IMR-90 (cell line): Measurements from ENCODE around the gene PLPP3. TPM values are rescaled to one million over a fixed set of nuclear protein-coding genes. Genes with fewer than 3 reads are reported as not detected.
A peak's percentile ranks its signal among the peaks of the same experiment; 100 is the strongest.

Experiments
- ATAC-seq: fragments of 200-7000 bp; cut with Tn5 transposase; 2 replicates; pipeline ENCODE4 v1.9.1; 2020; ENCODE audit warnings: low read depth, mild to moderate bottlenecking, moderate library complexity
- BruUV-seq: library from RNA; stranded (reverse); fragments of 400-500 nt; replicated peaks from 2 replicates; lab custom pipeline; 2021; lab: Mats Ljungman, UMichigan
- CTCF ChIA-PET: fragments of 300-600 bp; formaldehyde crosslinking; extraction: SDS; loops from one replicate; lab custom pipeline; 2021; ENCODE audit warnings: antibody characterized with exemption; lab: Yijun Ruan, JAX
- POLR2A ChIA-PET: fragments of 300-600 bp; sonication (Branson Sonifier 250); formaldehyde crosslinking; loops from one replicate; lab custom pipeline; 2022; ENCODE audit warnings: antibody characterized with exemption; ENCODE audit not compliant: unreplicated experiment; lab: Charles Lee
- DNase-seq: peaks from one replicate; pipeline ENCODE4 v3.0.0; 2013
- H2AFZ ChIP-seq: replicated peaks from 2 replicates; pipeline ENCODE3; 2013; ENCODE audit warnings: low read length, mild to moderate bottlenecking; ENCODE audit not compliant: poor library complexity
- H2AK5ac ChIP-seq: 2 replicates; pipeline ENCODE4 v1.6.1; 2013; ENCODE audit warnings: low read depth, low read length, inconsistent platforms
- H2AK9ac ChIP-seq: replicated peaks from 2 replicates; pipeline ENCODE3; 2013; ENCODE audit warnings: mild to moderate bottlenecking, low read depth, low read length, moderate library complexity; ENCODE audit not compliant: poor library complexity
- H2BK120ac ChIP-seq: 2 replicates; pipeline ENCODE4 v1.6.1; 2013; ENCODE audit warnings: low read depth, low read length, inconsistent platforms
- H2BK15ac ChIP-seq: 3 replicates; pipeline ENCODE4 v1.6.1; 2013; ENCODE audit warnings: low read depth, low read length, inconsistent platforms
- H2BK20ac ChIP-seq: 2 replicates; pipeline ENCODE4 v1.6.1; 2013; ENCODE audit warnings: low read depth, mild to moderate bottlenecking, inconsistent platforms, low read length, moderate library complexity
- H2BK5ac ChIP-seq: 2 replicates; pipeline ENCODE4 v1.6.1; 2013; ENCODE audit warnings: mild to moderate bottlenecking, low read depth, low read length, inconsistent platforms; ENCODE audit not compliant: poor library complexity, severe bottlenecking
- H3K14ac ChIP-seq: replicated peaks from 2 replicates; pipeline ENCODE4 v1.6.1; 2013; ENCODE audit warnings: low read depth, low read length, inconsistent platforms
- H3K18ac ChIP-seq: 2 replicates; pipeline ENCODE4 v1.6.1; 2013; ENCODE audit warnings: low read depth, low read length, control low read depth
- H3K23ac ChIP-seq: 2 replicates; pipeline ENCODE4 v1.6.1; 2013; ENCODE audit warnings: low read depth, low read length, inconsistent platforms
- H3K27ac ChIP-seq: 2 replicates; pipeline ENCODE4 v1.5.1; 2013; ENCODE audit warnings: mild to moderate bottlenecking, control low read depth, low read length; ENCODE audit not compliant: insufficient read depth
- H3K27me3 ChIP-seq: 2 replicates; pipeline ENCODE4 v1.6.1; 2013; ENCODE audit warnings: low read length; ENCODE audit not compliant: control insufficient read depth, insufficient read depth
- H3K36me3 ChIP-seq: 2 replicates; pipeline ENCODE4 v1.6.1; 2013; ENCODE audit warnings: low read length, mixed read lengths; ENCODE audit not compliant: control insufficient read depth, insufficient read depth
- H3K4ac ChIP-seq: 2 replicates; pipeline ENCODE4 v1.6.1; 2013; ENCODE audit warnings: low read depth, low read length, inconsistent platforms
- H3K4me1 ChIP-seq: 2 replicates; pipeline ENCODE4 v1.6.1; 2013; ENCODE audit warnings: low read length, mixed read lengths; ENCODE audit not compliant: control insufficient read depth, insufficient read depth
- H3K4me2 ChIP-seq: 2 replicates; pipeline ENCODE4 v1.6.1; 2013; ENCODE audit warnings: low read depth, mild to moderate bottlenecking, control low read depth, low read length, moderate library complexity
- H3K4me3 ChIP-seq: 2 replicates; pipeline ENCODE4 v1.5.1; 2013; ENCODE audit warnings: low read depth, mild to moderate bottlenecking, control low read depth, low read length, moderate library complexity; ENCODE audit not compliant: insufficient read depth
- H3K56ac ChIP-seq: 2 replicates; pipeline ENCODE4 v1.6.1; 2013; ENCODE audit warnings: low read length, inconsistent platforms; ENCODE audit not compliant: insufficient read depth; ENCODE audit errors: extremely low read depth
- H3K79me1 ChIP-seq, 2 experiments: 2 replicates each; pipeline ENCODE4 v1.6.1; 2013; ENCODE audit warnings: low read length in 2 of 2, inconsistent platforms in 1 of 2, low read depth in 1 of 2
- H3K9ac ChIP-seq: 2 replicates; pipeline ENCODE4 v1.6.1; 2013; ENCODE audit warnings: low read depth, low read length, control low read depth
- H3K9me1 ChIP-seq: 2 replicates; pipeline ENCODE4 v1.6.1; 2013; ENCODE audit warnings: low read length, inconsistent platforms; ENCODE audit not compliant: insufficient read depth
- H3K9me3 ChIP-seq: 2 replicates; pipeline ENCODE4 v1.6.1; 2013; ENCODE audit warnings: low read length; ENCODE audit not compliant: control insufficient read depth, insufficient read depth
- H4K20me1 ChIP-seq: 2 replicates; pipeline ENCODE4 v1.6.1; 2013; ENCODE audit warnings: low read length, inconsistent platforms; ENCODE audit not compliant: insufficient read depth
- H4K5ac ChIP-seq: 2 replicates; pipeline ENCODE4 v1.6.1; 2013; ENCODE audit warnings: mild to moderate bottlenecking, low read depth, low read length, control low read depth
- H4K8ac ChIP-seq, 2 experiments: 2 replicates each; pipeline ENCODE4 v1.6.1; 2013; ENCODE audit warnings: low read depth in 2 of 2, low read length in 2 of 2, control low read depth in 1 of 2, inconsistent platforms in 1 of 2
- H4K91ac ChIP-seq: 2 replicates; pipeline ENCODE4 v1.6.1; 2013; ENCODE audit warnings: low read depth, low read length, inconsistent platforms; ENCODE audit not compliant: insufficient read depth
- BHLHE40 ChIP-seq: fragments of 150-350 bp; IDR thresholded peaks from 2 replicates; pipeline ENCODE4 v1.6.1; 2016; ENCODE audit warnings: mild to moderate bottlenecking, low read depth, low read length
- CHD1 ChIP-seq: IDR thresholded peaks from 2 replicates; pipeline ENCODE4 v1.6.1; 2012; ENCODE audit warnings: low read depth, low read length, improper control_type of control experiment
- CTCF ChIP-seq: conservative IDR thresholded peaks from 2 replicates; pipeline ENCODE4 v1.5.1; 2012; ENCODE audit warnings: mild to moderate bottlenecking, low read depth, low read length, improper control_type of control experiment
- MAZ ChIP-seq: IDR thresholded peaks from 2 replicates; pipeline ENCODE4 v1.6.1; 2012; ENCODE audit warnings: low read depth, mild to moderate bottlenecking, low read length, improper control_type of control experiment, moderate library complexity, borderline replicate concordance
- MXI1 ChIP-seq: IDR thresholded peaks from 2 replicates; pipeline ENCODE4 v1.6.1; 2012; ENCODE audit warnings: low read depth, mild to moderate bottlenecking, low read length, moderate library complexity, borderline replicate concordance
- NFE2L2 ChIP-seq: fragments of 150-350 bp; IDR thresholded peaks from 2 replicates; pipeline ENCODE4 v1.6.1; 2016; ENCODE audit warnings: low read depth, mild to moderate bottlenecking, low read length
- POLR2A ChIP-seq: IDR thresholded peaks from 2 replicates; pipeline ENCODE4 v1.6.1; 2012; ENCODE audit warnings: mild to moderate bottlenecking, low read depth, low read length
- RCOR1 ChIP-seq: IDR thresholded peaks from 2 replicates; pipeline ENCODE4 v1.6.1; 2012; ENCODE audit warnings: mild to moderate bottlenecking, low read length, improper control_type of control experiment; ENCODE audit not compliant: insufficient replicate concordance
- SMC3 ChIP-seq: fragments of 150-350 bp; IDR thresholded peaks from 2 replicates; pipeline ENCODE4 v1.6.1; 2016; ENCODE audit warnings: low read depth, mild to moderate bottlenecking, antibody characterized with exemption, low read length, moderate library complexity
- WGBS, 2 experiments: methylation state at CpG; one replicate each; pipeline versions ENCODE4 v1.1.5 to v1.1.7; 2013; ENCODE audit warnings: missing lambda C conversion rate in 2 of 2; ENCODE audit not compliant: insufficient read length in 1 of 2; ENCODE audit errors: extremely low coverage in 2 of 2; 5-methylcytosine and 5-hydroxymethylcytosine counted together
- dilution Hi-C: fragments of 300-500 bp; cut with HindIII; formaldehyde crosslinking; loops from one replicate; pipeline ENCODE4 v1.14.3; 2018; ENCODE audit warnings: low sequenced_read_pairs; ENCODE audit not compliant: unreplicated experiment
- in situ Hi-C: fragments of 300-500 bp; cut with MboI; formaldehyde crosslinking; loops from 3 replicates; pipeline ENCODE4 v1.14.3; 2019; ENCODE audit warnings: low sequenced_read_pairs, inconsistent platforms, mixed read lengths
- intact Hi-C: fragments of 100-400 bp; cut with micrococcal nuclease; formaldehyde crosslinking; loops from 2 replicates; pipeline ENCODE4 v1.10.0; 2022
- polyA plus RNA-seq, 3 experiments: library from polyadenylated mRNA; depleted of rRNA; stranded (reverse); fragments of >200 nt; gene quantifications; 2 replicates each; pipeline ENCODE4 v1.2.3, GENCODE V29; 2012; ENCODE audit warnings: low replicate concordance in 1 of 3
- total RNA-seq: library from RNA; depleted of rRNA; stranded (reverse); fragments of >200 nt; gene quantifications from 2 replicates; pipeline ENCODE4 v1.2.3, GENCODE V29; 2012

Gene PLPP3
- total and polyA plus RNA-seq, 2 of the 4 experiments (the other 2 are of a cell fraction) = 49.9 to 56.6 TPM

- ChIA-PET POLR2A (no interaction called here), CTCF (interaction anchor here (0.7 kb wide), 1 partner anchor 358 kb away, joined by 3 read pairs; no protein-coding TSS in a partner anchor)
- no peak overlapping the region for H2AK5ac ChIP-seq
- no peak overlapping the region; the same call in 1 of the 2 replicates for H4K5ac ChIP-seq
- no peak overlapping the region for H3K4ac ChIP-seq
- no peak overlapping the region for H4K91ac ChIP-seq
- no peaks in the 10 kb centered on the region for H3K9me3 ChIP-seq
- BruUV-seq = no TSS peak
- H3K56ac ChIP-seq = no peak overlapping the region
- H2AK9ac ChIP-seq = no peak overlapping the region
- no peak overlapping the region for H2BK15ac ChIP-seq
- H2BK120ac ChIP-seq = no peak overlapping the region
- no peak for DNase-seq
- no peak overlapping the region for H3K23ac ChIP-seq
- intact Hi-C loops (loop anchor here (10.0 kb wide), 2 partner anchors 249 to 719 kb away; no protein-coding TSS in a partner anchor), in situ Hi-C loops (loop anchor here (10.0 kb wide), 1 partner anchor 839 kb away; no protein-coding TSS in a partner anchor), dilution Hi-C loops (no loop called here)
- H3K4me1 ChIP-seq = peaks cover 21% of the 10 kb centered on the region
- H3K14ac ChIP-seq = no peak overlapping the region
- H4K8ac ChIP-seq = no peak overlapping the region
- no peak overlapping the region for H2BK5ac ChIP-seq
- H3K36me3 ChIP-seq = peaks cover 36% of the 10 kb centered on the region
- WGBS, 2 experiments = no CpG with 5 or more reads among the region's 4 CpGs
- no peaks in the 10 kb centered on the region for H3K27me3 ChIP-seq
- no peak overlapping the region for H3K27ac ChIP-seq
- H3K9ac ChIP-seq = no peak overlapping the region
- no peak overlapping the region for H2AFZ ChIP-seq
- peak overlapping the region; percentile 51 for H3K4me2 ChIP-seq
- H2BK20ac ChIP-seq = no peak overlapping the region
- ATAC-seq = no peak
- peaks cover 27 to 76% of the 10 kb centered on the region in 2 experiments for H3K79me1 ChIP-seq
- no peak for TF ChIP-seq MXI1
- TF ChIP-seq RCOR1 = no peak
- TF ChIP-seq CHD1 = no peak
- TF ChIP-seq CTCF = no peak
- TF ChIP-seq BHLHE40 = no peak
- no peak for TF ChIP-seq SMC3
- no peak for TF ChIP-seq MAZ
- no peak for TF ChIP-seq NFE2L2
- TF ChIP-seq POLR2A = no peak
- peaks cover 95% of the 10 kb centered on the region for H4K20me1 ChIP-seq
- H3K9me1 ChIP-seq = peaks cover 5% of the 10 kb centered on the region
- no peak overlapping the region; the same call in 1 of the 2 replicates for H3K4me3 ChIP-seq
- H3K18ac ChIP-seq = no peak overlapping the region
These were observed 6.1 kb downstream of the PLPP3 start for GRCh38 chr1:56573311-56573710.
